ENCODE measurements around the gene LRRTM4. TPM values are rescaled to one million over a fixed set of nuclear protein-coding genes. Genes with fewer than 3 reads are reported as not detected.

Gene LRRTM4
- total RNA-seq, 6 donors from 2014 or later: 0.29 to 0.61 TPM; not detected in 4

- Histone ChIP-seq H3K4me3 (no peak overlapping the region), H3K27me3 (no peaks in the 10 kb centered on the region), H3K4me1 (no peaks in the 10 kb centered on the region), H3K9me3 (no peaks in the 10 kb centered on the region), H3K36me3 (no peaks in the 10 kb centered on the region), H3K27ac (no peak overlapping the region)
- DNase-seq (no peak), ATAC-seq (ENCODE audit: low FRiP score in 2 of 2) (no peak)
- 75 to 84% methylated on average over 2 of the region's 2 CpGs for WGBS, 2 donors
- no peak for TF ChIP-seq POLR2A (IDR thresholded peaks at IDR 0.05)
- TF ChIP-seq EP300 (IDR thresholded peaks at IDR 0.05): no peak
- no peak for TF ChIP-seq POLR2AphosphoS5 (IDR thresholded peaks at IDR 0.05)
- no peak for TF ChIP-seq CTCF (IDR thresholded peaks at IDR 0.05)
These were observed 436.1 kb downstream of the LRRTM4 start for GRCh38 chr2:77086051-77086450.

GRCh38 chr2:77085561-77085960 is 436.6 kb downstream of the LRRTM4 start:
- no peak for TF ChIP-seq CTCF (IDR thresholded peaks at IDR 0.05)
- no peak for TF ChIP-seq POLR2AphosphoS5 (IDR thresholded peaks at IDR 0.05)
- no peak for TF ChIP-seq POLR2A (IDR thresholded peaks at IDR 0.05)
- no peak for TF ChIP-seq EP300 (IDR thresholded peaks at IDR 0.05)
- WGBS, 2 donors: 84 to 86% methylated on average over 3 of the region's 3 CpGs
- Histone ChIP-seq H3K36me3 (no peaks in the 10 kb centered on the region), H3K4me3 (no peak overlapping the region), H3K4me1 (no peaks in the 10 kb centered on the region), H3K27me3 (no peaks in the 10 kb centered on the region), H3K27ac (no peak overlapping the region), H3K9me3 (no peaks in the 10 kb centered on the region)
- no peak for DNase-seq
- ATAC-seq (ENCODE audit: low FRiP score in 2 of 2): no peak

- DNase-seq (no peak), ATAC-seq (ENCODE audit: low FRiP score in 2 of 2) (no peak)
- 90 to 94% methylated on average over 2 of the region's 2 CpGs for WGBS, 2 donors
- Histone ChIP-seq H3K4me1 (no peaks in the 10 kb centered on the region), H3K36me3 (no peaks in the 10 kb centered on the region), H3K27ac (no peak overlapping the region), H3K27me3 (no peaks in the 10 kb centered on the region), H3K4me3 (no peak overlapping the region), H3K9me3 (no peaks in the 10 kb centered on the region)
- TF ChIP-seq POLR2A (IDR thresholded peaks at IDR 0.05) (no peak), EP300 (IDR thresholded peaks at IDR 0.05) (no peak)
These were observed 440.6 kb downstream of the LRRTM4 start for GRCh38 chr2:77081597-77081996.

GRCh38 chr2:77064324-77064723 is 457.9 kb downstream of the LRRTM4 start:
- ATAC-seq (ENCODE audit: low FRiP score in 2 of 2): no peak
- Histone ChIP-seq H3K27me3 (no peaks in the 10 kb centered on the region), H3K36me3 (no peaks in the 10 kb centered on the region), H3K9me3 (no peaks in the 10 kb centered on the region), H3K4me1 (no peaks in the 10 kb centered on the region), H3K4me3 (no peak overlapping the region), H3K27ac (no peak overlapping the region)
- DNase-seq: no peak
- WGBS, 2 donors: 56 to 69% methylated on average over 1 of the region's 1 CpG
- TF ChIP-seq POLR2AphosphoS5 (IDR thresholded peaks at IDR 0.05): no peak
- no peak for TF ChIP-seq POLR2A (IDR thresholded peaks at IDR 0.05)
- TF ChIP-seq CTCF (IDR thresholded peaks at IDR 0.05): no peak
- TF ChIP-seq EP300 (IDR thresholded peaks at IDR 0.05): no peak

- no peak for ATAC-seq (ENCODE audit: low FRiP score in 2 of 2)
- Histone ChIP-seq H3K9me3 (no peaks in the 10 kb centered on the region), H3K4me1 (no peaks in the 10 kb centered on the region), H3K27ac (no peak overlapping the region), H3K27me3 (no peaks in the 10 kb centered on the region), H3K36me3 (no peaks in the 10 kb centered on the region), H3K4me3 (no peak overlapping the region)
- 45 to 68% methylated on average over 2 of the region's 2 CpGs for WGBS, 2 donors
- no peak for DNase-seq
- TF ChIP-seq EP300 (IDR thresholded peaks at IDR 0.05) (no peak), POLR2A (IDR thresholded peaks at IDR 0.05) (no peak), POLR2AphosphoS5 (IDR thresholded peaks at IDR 0.05) (no peak), CTCF (IDR thresholded peaks at IDR 0.05) (no peak)
These were observed 467.2 kb downstream of the LRRTM4 start for GRCh38 chr2:77054938-77055337.

Measured in upper lobe of left lung (tissue), 6 donors.